HepG2 (cell line): ENCODE results near the gene OR2AG2. TPM values are rescaled to one million over a fixed set of nuclear protein-coding genes. Genes with fewer than 3 reads are reported as not detected.

ENCODE experiments used
- ATAC-seq: fragments of 200-7000 bp; cut with Tn5 transposase; 3 replicates; pipeline ENCODE4 v1.9.1; 2020; ENCODE audit warnings: mild to moderate bottlenecking, moderate library complexity
- BruUV-seq: library from RNA; stranded (reverse); fragments of 400-500 nt; replicated peaks from 2 replicates; lab custom pipeline; 2021; lab: Mats Ljungman, UMichigan
- CTCF ChIA-PET: fragments of 300-600 bp; formaldehyde crosslinking; extraction: SDS; loops from one replicate; lab custom pipeline; 2021; ENCODE audit warnings: low total read pairs, inconsistent platforms, low intra/inter-chr PET ratio; lab: Yijun Ruan, JAX
- POLR2A ChIA-PET: fragments of 350-600 bp; sonication (Branson Sonifier 250); formaldehyde crosslinking; loops from one replicate; lab custom pipeline; 2020; ENCODE audit warnings: antibody characterized with exemption, inconsistent platforms; lab: Yijun Ruan, JAX
- DNase-seq: peaks from one replicate; pipeline ENCODE4 v3.0.0-alpha.2; 2015; ENCODE audit warnings: low spot score
- FAIRE-seq: peaks from 3 replicates; lab custom pipeline; 2011; peaks lifted over from hg19 to GRCh38; lab: Jason Lieb, UNC
- H2AFZ ChIP-seq: one replicate; pipeline ENCODE4 v1.6.1; 2011; ENCODE audit warnings: low read length, inconsistent platforms
- H3K27ac ChIP-seq: fragments of 300-600 bp; 3 replicates; pipeline ENCODE4 v1.8.0; 2011; ENCODE audit warnings: mixed run types, mild to moderate bottlenecking, mixed read lengths, low read length, inconsistent platforms; ENCODE audit not compliant: insufficient read depth; ENCODE audit errors: extremely low read length
- H3K27me3 ChIP-seq, 2 experiments: fragments of 200-600 bp in 1 of 2; 2 replicates in 1 of 2; 3 replicates in 1 of 2; pipeline versions ENCODE4 v1.6.0 to v1.8.0; 2011; ENCODE audit warnings: low read length in 2 of 2, mild to moderate bottlenecking in 2 of 2, moderate library complexity in 2 of 2, inconsistent platforms in 1 of 2; ENCODE audit not compliant: insufficient read depth in 2 of 2, control insufficient read depth in 1 of 2
- H3K36me3 ChIP-seq, 2 experiments: fragments of 200-600 bp in 1 of 2; replicated peaks in 1 of 2; 2 replicates in 1 of 2; 3 replicates in 1 of 2; pipeline versions ENCODE4 v1.5.1 to v1.8.0; 2011; ENCODE audit warnings: low read length in 2 of 2, inconsistent platforms in 1 of 2; ENCODE audit not compliant: insufficient read depth in 2 of 2, control insufficient read depth in 1 of 2
- H3K4me1 ChIP-seq: 2 replicates; pipeline ENCODE4 v1.5.1; 2012; ENCODE audit warnings: low read length, inconsistent platforms; ENCODE audit not compliant: insufficient read depth
- H3K4me2 ChIP-seq: 2 replicates; pipeline ENCODE4 v1.6.0; 2011; ENCODE audit warnings: low read depth, low read length, inconsistent platforms
- H3K4me3 ChIP-seq, 3 experiments: fragments of 200-600 bp in 1 of 3; sonication (generic), shearing (Covaris generic) in 1 of 3; replicated peaks in 1 of 3; 2 replicates each; pipeline ENCODE4 v1.5.1; 2011 to 2016; ENCODE audit warnings: low read length in 3 of 3, inconsistent platforms in 2 of 3, low read depth in 2 of 3, mild to moderate bottlenecking in 2 of 3, control low read depth in 1 of 3, mixed read lengths in 1 of 3; ENCODE audit not compliant: insufficient read depth in 1 of 3
- H3K79me2 ChIP-seq: one replicate; pipeline ENCODE4 v1.6.1; 2011; ENCODE audit warnings: low read length, inconsistent platforms; ENCODE audit not compliant: insufficient read depth
- H3K9ac ChIP-seq: 2 replicates; pipeline ENCODE4 v1.6.0; 2011; ENCODE audit warnings: mild to moderate bottlenecking, low read depth, low read length, inconsistent platforms; ENCODE audit not compliant: insufficient read depth
- H3K9me3 ChIP-seq: 2 replicates; pipeline ENCODE4 v1.5.1; 2012; ENCODE audit warnings: mild to moderate bottlenecking, low read length
- H4K20me1 ChIP-seq: 2 replicates; pipeline ENCODE4 v1.6.0; 2011; ENCODE audit warnings: inconsistent platforms, mild to moderate bottlenecking, low read length, moderate library complexity; ENCODE audit not compliant: insufficient read depth
- EEA1 ChIP-seq: sonication (generic); formaldehyde crosslinking; IDR thresholded peaks from 2 replicates; pipeline ENCODE4 v1.5.1; 2020; ENCODE audit warnings: mild to moderate bottlenecking, missing genetic modification reagents, borderline replicate concordance
- HHEX ChIP-seq: IDR thresholded peaks from 2 replicates; pipeline ENCODE4 v1.6.1; 2016; ENCODE audit warnings: control low read depth
- HMG20B ChIP-seq: conservative IDR thresholded peaks from 2 replicates; pipeline ENCODE4 v1.6.1; 2016; ENCODE audit warnings: missing genetic modification reagents, missing compliant biosample characterization
- HNF4A ChIP-seq: sonication (generic); formaldehyde crosslinking; IDR thresholded peaks from 2 replicates; pipeline ENCODE4 v1.4.0; 2020; ENCODE audit warnings: missing genetic modification reagents
- NR2F2 ChIP-seq: IDR thresholded peaks from 2 replicates; pipeline ENCODE4 v1.6.1; 2012; ENCODE audit warnings: low read depth, inconsistent platforms, borderline replicate concordance
- SKI ChIP-seq: fragments of 450-650 bp; IDR thresholded peaks from one replicate; pipeline ENCODE4 v1.6.1; 2018; ENCODE audit warnings: mild to moderate bottlenecking; ENCODE audit not compliant: partially characterized antibody
- SSRP1 ChIP-seq: IDR thresholded peaks from 2 replicates; pipeline ENCODE4 v1.6.1; 2016; ENCODE audit warnings: control low read depth
- ZBTB20 ChIP-seq: sonication (generic); formaldehyde crosslinking; IDR thresholded peaks from 2 replicates; pipeline ENCODE4 v1.8.1; 2023; ENCODE audit warnings: missing genetic modification reagents, low read depth, mild to moderate bottlenecking, borderline replicate concordance
- ZC3H13 ChIP-seq: sonication (generic); formaldehyde crosslinking; IDR thresholded peaks from 2 replicates; pipeline ENCODE4 v1.8.1; 2023; ENCODE audit warnings: mild to moderate bottlenecking, missing genetic modification reagents, moderate library complexity
- ZEB1 ChIP-seq: IDR thresholded peaks from 2 replicates; pipeline ENCODE4 v1.6.1; 2012; ENCODE audit warnings: mild to moderate bottlenecking, low read depth, inconsistent platforms; ENCODE audit not compliant: insufficient replicate concordance
- ZNF224 ChIP-seq: sonication (generic); formaldehyde crosslinking; IDR thresholded peaks from 2 replicates; pipeline ENCODE4 v1.5.0; 2020; ENCODE audit warnings: mild to moderate bottlenecking, missing genetic modification reagents
- ZNF484 ChIP-seq: sonication (generic); formaldehyde crosslinking; IDR thresholded peaks from 2 replicates; pipeline ENCODE4 v1.5.1; 2020; ENCODE audit warnings: mild to moderate bottlenecking, low read depth, missing genetic modification reagents, borderline replicate concordance
- ZNF556 ChIP-seq: sonication (generic); formaldehyde crosslinking; IDR thresholded peaks from 2 replicates; pipeline ENCODE4 v1.4.0; 2020; ENCODE audit warnings: mild to moderate bottlenecking, missing genetic modification reagents, borderline replicate concordance
- ZNF614 ChIP-seq: IDR thresholded peaks from 2 replicates; pipeline ENCODE4 v1.6.1; 2018; ENCODE audit warnings: missing biosample characterization, missing genetic modification reagents, inconsistent platforms, borderline replicate concordance
- ZSCAN25 ChIP-seq: sonication (generic); formaldehyde crosslinking; IDR thresholded peaks from 2 replicates; pipeline ENCODE4 v1.8.0; 2022; ENCODE audit warnings: mild to moderate bottlenecking, missing genetic modification reagents
- WGBS: methylation state at CpG from one replicate; pipeline ENCODE4 v1.1.6; 2017; ENCODE audit warnings: low lambda C conversion rate; 5-methylcytosine and 5-hydroxymethylcytosine counted together
- in situ Hi-C: cut with HindIII; loops from 2 replicates; pipeline ENCODE4 v1.10.0; 2017; ENCODE audit warnings: low pct_unique_long_range_greater_than_20kb; ENCODE audit not compliant: extremely low pct_ligation_motif_present
- intact Hi-C: fragments of 100-400 bp; cut with micrococcal nuclease; formaldehyde crosslinking; loops from one replicate; pipeline ENCODE4 v1.10.0; 2022; ENCODE audit not compliant: unreplicated experiment
- polyA plus RNA-seq, 8 experiments: library from polyadenylated mRNA; depleted of rRNA in 3 of 8; stranded (reverse) in 7 of 8; unstranded in 1 of 8; fragments of >200 nt; fragmentation: Illumina TruSeq in 4 of 8; extraction: Trizol in 4 of 8; gene quantifications; 2 replicates each; pipeline versions ENCODE4 v1.2.1 to v1.2.3, GENCODE V29; 2011 to 2016; ENCODE audit warnings: low read depth in 4 of 8, missing spikeins in 1 of 8, mixed read lengths in 1 of 8; ENCODE audit not compliant: insufficient read depth in 1 of 8
- total RNA-seq, 5 experiments: library from RNA; depleted of rRNA; stranded (reverse); fragments of >200 nt; fragmentation: Illumina TruSeq; extraction: Trizol; gene quantifications; 2 replicates each; pipeline ENCODE4 v1.2.3, GENCODE V29; 2016; ENCODE audit warnings: low read depth in 1 of 5
- TF ChIP-seq, protein P1 (sequence below): sonication (generic); formaldehyde crosslinking; conservative IDR thresholded peaks from 2 replicates; pipeline ENCODE4 v1.4.0; 2020; ENCODE audit warnings: missing genetic modification reagents
- TF ChIP-seq, protein P2 (sequence below): sonication (generic); formaldehyde crosslinking; IDR thresholded peaks from 2 replicates; pipeline ENCODE4 v1.4.0; 2020; ENCODE audit warnings: missing genetic modification reagents, low read depth, mild to moderate bottlenecking, borderline replicate concordance

The OR2AG2 gene
- total and polyA plus RNA-seq, 2 of the 13 experiments (the other 11 are each of a cell fraction or from before 2014, with no cell fraction given), result not detected

DNA sequence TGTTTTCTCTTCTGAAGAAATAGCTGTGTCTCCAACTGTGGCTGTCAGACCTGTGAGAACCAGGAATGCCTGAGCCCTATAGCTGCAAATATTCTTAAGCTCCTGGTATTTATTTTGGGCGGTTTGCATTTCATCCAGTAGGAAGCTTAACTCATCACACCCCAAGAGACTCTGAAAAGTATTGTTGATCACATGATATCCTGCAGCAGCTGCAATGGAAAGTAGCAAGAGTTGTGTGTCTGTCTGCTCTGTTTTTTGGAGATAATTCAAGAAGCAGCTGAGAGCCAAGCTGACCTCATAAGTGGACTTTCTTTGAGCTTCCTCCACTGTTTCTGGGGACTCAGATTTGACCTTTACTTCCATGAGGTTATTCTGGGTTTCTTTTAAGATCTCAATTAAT, 52.2 kb downstream of the OR2AG2 start:
- no TSS peak for BruUV-seq
- no peaks in the 10 kb centered on the region for H4K20me1 ChIP-seq
- ATAC-seq (no peak), FAIRE-seq (no peak), DNase-seq (no peak)
- ChIA-PET CTCF (no interaction called here), POLR2A (no interaction called here)
- H3K9me3 ChIP-seq, result no peaks in the 10 kb centered on the region
- no peak overlapping the region for H3K4me2 ChIP-seq
- no peak overlapping the region for H3K9ac ChIP-seq
- H3K4me1 ChIP-seq, result peaks cover 7% of the 10 kb centered on the region
- peaks cover 0 to 5% of the 10 kb centered on the region in 2 experiments; a peak in 1 of 5 replicates for H3K27me3 ChIP-seq
- no peak overlapping the region for H2AFZ ChIP-seq
- H3K4me3 ChIP-seq, result no peak overlapping the region
- intact Hi-C loops, result no loop called here
- WGBS, result 0% methylated on average over 1 of the region's 1 CpG
- no peaks in the 10 kb centered on the region for H3K79me2 ChIP-seq
- TF ChIP-seq, protein P1, sequence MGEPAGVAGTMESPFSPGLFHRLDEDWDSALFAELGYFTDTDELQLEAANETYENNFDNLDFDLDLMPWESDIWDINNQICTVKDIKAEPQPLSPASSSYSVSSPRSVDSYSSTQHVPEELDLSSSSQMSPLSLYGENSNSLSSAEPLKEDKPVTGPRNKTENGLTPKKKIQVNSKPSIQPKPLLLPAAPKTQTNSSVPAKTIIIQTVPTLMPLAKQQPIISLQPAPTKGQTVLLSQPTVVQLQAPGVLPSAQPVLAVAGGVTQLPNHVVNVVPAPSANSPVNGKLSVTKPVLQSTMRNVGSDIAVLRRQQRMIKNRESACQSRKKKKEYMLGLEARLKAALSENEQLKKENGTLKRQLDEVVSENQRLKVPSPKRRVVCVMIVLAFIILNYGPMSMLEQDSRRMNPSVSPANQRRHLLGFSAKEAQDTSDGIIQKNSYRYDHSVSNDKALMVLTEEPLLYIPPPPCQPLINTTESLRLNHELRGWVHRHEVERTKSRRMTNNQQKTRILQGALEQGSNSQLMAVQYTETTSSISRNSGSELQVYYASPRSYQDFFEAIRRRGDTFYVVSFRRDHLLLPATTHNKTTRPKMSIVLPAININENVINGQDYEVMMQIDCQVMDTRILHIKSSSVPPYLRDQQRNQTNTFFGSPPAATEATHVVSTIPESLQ (CRISPR knock-in tag), result no peak
- no peak for TF ChIP-seq HNF4A (CRISPR knock-in tag)
- TF ChIP-seq, protein P2, sequence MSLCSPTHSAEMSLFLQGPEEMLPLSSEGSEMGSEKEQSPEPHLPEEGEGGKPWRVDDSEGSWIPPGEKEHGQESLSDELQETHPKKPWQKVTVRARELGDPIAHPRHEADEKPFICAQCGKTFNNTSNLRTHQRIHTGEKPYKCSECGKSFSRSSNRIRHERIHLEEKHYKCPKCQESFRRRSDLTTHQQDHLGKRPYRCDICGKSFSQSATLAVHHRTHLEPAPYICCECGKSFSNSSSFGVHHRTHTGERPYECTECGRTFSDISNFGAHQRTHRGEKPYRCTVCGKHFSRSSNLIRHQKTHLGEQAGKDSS (CRISPR knock-in tag), result no peak
- no peak for TF ChIP-seq ZEB1
- no peak for TF ChIP-seq SKI
- no peak for TF ChIP-seq NR2F2
- TF ChIP-seq ZSCAN25 (CRISPR knock-in tag), result no peak
- no peak for TF ChIP-seq HHEX
- no peak for TF ChIP-seq ZBTB20
- TF ChIP-seq ZNF484 (CRISPR knock-in tag), result no peak
- no peak for TF ChIP-seq ZNF614
- no peak for TF ChIP-seq ZNF224
- no peak for TF ChIP-seq EEA1 (CRISPR knock-in tag)
- TF ChIP-seq HMG20B (CRISPR knock-in tag), result no peak
- TF ChIP-seq ZNF556, result no peak
- no peak for TF ChIP-seq SSRP1
- no peak for TF ChIP-seq ZC3H13
- in situ Hi-C loops, result no loop called here
- H3K27ac ChIP-seq, result no peak overlapping the region
- H3K36me3 ChIP-seq, result no peaks in the 10 kb centered on the region
